Coronary artery (tissue), 2 donors: ENCODE results near the gene CLNK.

Experiments
- DNase-seq: peaks from one replicate; pipeline ENCODE4 v3.0.0-alpha.2; 2017; ENCODE audit warnings: low spot score
- H3K27ac ChIP-seq, 2 donors: fragments of 200-600 bp; sonication (generic); one replicate each; pipeline ENCODE4 v1.5.1; 2016 to 2019
- H3K4me3 ChIP-seq: fragments of 200-600 bp; sonication (generic); 2 replicates; pipeline ENCODE4 v1.5.1; 2016; ENCODE audit warnings: mild to moderate bottlenecking, moderate library complexity
- CTCF ChIP-seq: fragments of 200-600 bp; sonication (generic); IDR thresholded peaks from one replicate; pipeline ENCODE4 v1.5.1; 2019; ENCODE audit warnings: antibody characterized with exemption

The CLNK gene

GRCh38 chr4:10716163-10716562 is 31.6 kb upstream of the CLNK start:
- H3K27ac ChIP-seq: no peak overlapping the region
- no peak overlapping the region for H3K4me3 ChIP-seq
- TF ChIP-seq CTCF: no peak
- no peak for DNase-seq

DNA sequence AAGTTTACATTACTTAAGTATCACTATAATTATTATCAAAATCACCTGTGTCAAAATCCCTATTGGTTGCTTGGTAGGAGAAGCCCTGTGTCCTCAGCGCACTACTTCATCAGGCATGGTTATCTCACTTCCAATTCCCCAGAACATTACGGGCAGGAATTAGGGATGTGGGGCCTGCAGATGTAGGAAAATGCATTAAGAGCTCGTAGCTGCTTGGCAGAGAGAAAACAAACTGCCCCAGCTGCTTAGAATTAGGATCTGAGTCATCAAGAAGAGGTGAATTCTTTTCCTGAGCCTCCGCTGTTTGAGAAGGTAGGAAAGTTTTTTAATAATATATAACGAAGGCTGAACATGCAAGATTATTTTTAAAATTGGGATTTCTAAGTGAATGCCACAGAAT is 31.1 kb upstream of the CLNK start:
- no peak for TF ChIP-seq CTCF
- no peak overlapping the region for H3K4me3 ChIP-seq
- no peak for DNase-seq
- no peak overlapping the region for H3K27ac ChIP-seq

- no peak for TF ChIP-seq CTCF
- Histone ChIP-seq H3K27ac (no peak overlapping the region), H3K4me3 (no peak overlapping the region)
- no peak for DNase-seq
Measured at GRCh38 chr4:10715135-10715534, 30.6 kb upstream of the CLNK start.

DNA sequence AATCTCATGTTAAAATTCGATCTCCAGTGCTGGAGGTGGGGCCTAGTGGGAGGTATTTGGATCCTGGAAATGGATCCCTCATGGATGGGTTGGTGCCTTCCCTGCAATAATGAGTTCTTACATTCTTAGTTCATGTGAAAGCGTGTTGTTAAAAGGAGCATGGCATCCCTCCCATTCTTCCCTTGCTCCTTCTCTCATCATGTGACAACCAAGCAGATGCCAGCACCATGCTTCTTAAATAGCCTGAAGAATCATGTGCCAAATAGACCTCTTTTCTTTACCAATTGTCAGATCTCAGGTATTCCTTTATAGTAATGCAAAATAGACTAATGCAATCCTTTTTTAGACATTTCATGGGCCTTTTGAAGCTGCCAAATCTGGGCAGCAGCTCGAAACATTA is 29.0 kb upstream of the CLNK start:
- H3K27ac ChIP-seq: no peak overlapping the region
- H3K4me3 ChIP-seq: no peak overlapping the region
- no peak for DNase-seq
- TF ChIP-seq CTCF: no peak

DNA sequence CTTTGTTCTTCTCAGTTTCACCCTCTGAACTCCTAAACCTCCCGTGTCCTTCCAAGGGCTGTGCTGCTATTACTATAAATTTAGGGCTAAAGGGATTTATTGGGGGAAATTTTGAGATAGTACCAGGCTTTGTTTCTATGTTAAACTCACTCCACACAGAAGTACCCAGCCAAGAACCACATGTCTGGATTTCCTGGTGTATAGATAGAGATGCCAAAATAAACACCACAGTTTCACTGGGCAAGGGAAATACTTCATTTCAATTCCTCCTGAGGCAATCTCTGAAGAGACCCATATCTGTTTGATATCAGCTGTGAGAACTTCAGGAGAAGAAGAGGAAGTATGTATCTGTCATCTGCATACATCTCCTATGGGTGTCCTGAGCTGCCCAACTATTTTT is 21.7 kb upstream of the CLNK start:
- DNase-seq: no peak
- Histone ChIP-seq H3K27ac (no peak overlapping the region), H3K4me3 (no peak overlapping the region)
- TF ChIP-seq CTCF: no peak

DNA sequence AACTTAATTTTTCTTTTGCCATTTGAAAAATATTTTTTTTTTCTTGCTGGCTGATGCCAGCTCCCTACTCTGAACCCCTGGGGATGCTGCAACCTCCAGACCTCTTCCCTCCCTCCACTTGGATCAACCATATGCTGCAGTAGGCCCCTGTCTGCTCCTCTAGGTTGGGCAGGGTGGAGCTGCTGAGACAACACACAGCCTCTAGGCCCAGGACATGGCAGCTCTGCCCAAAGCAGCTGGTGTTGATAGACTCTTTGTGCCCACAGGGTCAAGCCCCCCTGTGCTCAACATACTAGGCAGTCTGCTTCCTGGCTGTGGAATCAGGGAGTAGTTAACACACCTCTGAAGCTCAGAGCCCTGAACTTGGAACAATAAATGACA is 19.9 kb upstream of the CLNK start:
- H3K27ac ChIP-seq: no peak overlapping the region
- no peak for TF ChIP-seq CTCF
- H3K4me3 ChIP-seq: no peak overlapping the region
- no peak for DNase-seq

GRCh38 chr4:10703766-10704429 is 19.3 kb upstream of the CLNK start:
- Histone ChIP-seq H3K4me3 (no peak overlapping the region), H3K27ac (no peak overlapping the region)
- no peak for DNase-seq
- no peak for TF ChIP-seq CTCF
